H1 (cell line): ENCODE results near the gene NANOS3. TPM values are rescaled to one million over a fixed set of nuclear protein-coding genes. Genes with fewer than 3 reads are reported as not detected.

Experiments used
- CTCF ChIA-PET: fragments of 300-600 bp; sonication (Branson Sonifier 250); formaldehyde crosslinking; loops from one replicate; lab custom pipeline; 2021; ENCODE audit not compliant: partially characterized antibody; lab: Charles Lee
- POLR2A ChIA-PET: fragments of 300-600 bp; sonication (Branson Sonifier 250); formaldehyde crosslinking; loops from one replicate; lab custom pipeline; 2021; ENCODE audit warnings: inconsistent platforms; ENCODE audit not compliant: partially characterized antibody; lab: Charles Lee
- DNase-seq, 2 experiments: peaks; one replicate each; pipeline versions ENCODE4 v3.0.0 to v3.0.0-alpha.2; 2010 to 2022; ENCODE audit warnings: low spot score in 2 of 2, low read depth in 1 of 2, mixed read lengths in 1 of 2
- FAIRE-seq: peaks from 2 replicates; lab custom pipeline; 2011; peaks lifted over from hg19 to GRCh38; lab: Jason Lieb, UNC
- H2AFZ ChIP-seq: 2 replicates; pipeline ENCODE4 v1.8.1; 2012; ENCODE audit warnings: low read length, inconsistent platforms
- H2AK5ac ChIP-seq: 2 replicates; pipeline ENCODE4 v1.6.1; 2013; ENCODE audit warnings: low read depth, low read length
- H2BK120ac ChIP-seq: replicated peaks from 2 replicates; pipeline ENCODE3; 2013; ENCODE audit warnings: low read depth, low read length, inconsistent platforms
- H2BK12ac ChIP-seq: 2 replicates; pipeline ENCODE4 v1.6.1; 2013; ENCODE audit warnings: low read depth, low read length
- H2BK15ac ChIP-seq: 2 replicates; pipeline ENCODE4 v1.6.1; 2013; ENCODE audit warnings: low read length
- H2BK20ac ChIP-seq: 2 replicates; pipeline ENCODE4 v1.6.1; 2013; ENCODE audit warnings: low read length
- H2BK5ac ChIP-seq: 2 replicates; pipeline ENCODE4 v1.6.1; 2013; ENCODE audit warnings: low read depth, low read length
- H3K14ac ChIP-seq: 2 replicates; pipeline ENCODE4 v1.6.1; 2013; ENCODE audit warnings: inconsistent platforms; ENCODE audit not compliant: insufficient read length
- H3K18ac ChIP-seq: 2 replicates; pipeline ENCODE4 v1.6.1; 2013; ENCODE audit warnings: low read length; ENCODE audit errors: extremely low read depth
- H3K23ac ChIP-seq: 2 replicates; pipeline ENCODE4 v1.6.1; 2013; ENCODE audit warnings: inconsistent platforms; ENCODE audit not compliant: insufficient read length
- H3K23me2 ChIP-seq: 2 replicates; pipeline ENCODE4 v1.6.1; 2013; ENCODE audit warnings: low read depth, low read length
- H3K27ac ChIP-seq: 2 replicates; pipeline ENCODE4 v1.6.1; 2011; ENCODE audit warnings: low read depth, low read length, inconsistent platforms
- H3K27me3 ChIP-seq, 4 experiments: replicated peaks in 1 of 4; 1 replicate in 1 of 4; 2 replicates in 3 of 4; pipeline versions ENCODE4 v1.6.1 to v1.8.1; 2011 to 2013; ENCODE audit warnings: low read length in 3 of 4, mild to moderate bottlenecking in 3 of 4, inconsistent platforms in 2 of 4, mixed read lengths in 2 of 4, moderate library complexity in 1 of 4; ENCODE audit not compliant: control insufficient read depth in 3 of 4, insufficient read depth in 3 of 4; ENCODE audit errors: extremely low read depth in 1 of 4
- H3K36me3 ChIP-seq, 4 experiments: 2 replicates each; pipeline versions ENCODE4 v1.6.1 to v1.8.1; 2011 to 2013; ENCODE audit warnings: mild to moderate bottlenecking in 4 of 4, low read length in 3 of 4, moderate library complexity in 2 of 4, control low read depth in 1 of 4, inconsistent platforms in 1 of 4; ENCODE audit not compliant: insufficient read depth in 4 of 4, control insufficient read depth in 2 of 4
- H3K4ac ChIP-seq: replicated peaks from 2 replicates; pipeline ENCODE3; 2013; ENCODE audit warnings: low read length, low read depth, mixed read lengths, inconsistent platforms; ENCODE audit not compliant: insufficient read length
- H3K4me1 ChIP-seq, 4 experiments: replicated peaks in 1 of 4; 1 replicate in 1 of 4; 2 replicates in 3 of 4; pipeline versions ENCODE4 v1.6.1 to v1.8.1; 2011 to 2013; ENCODE audit warnings: low read length in 3 of 4, inconsistent platforms in 2 of 4, mixed read lengths in 1 of 4; ENCODE audit not compliant: insufficient read depth in 4 of 4, control insufficient read depth in 3 of 4
- H3K4me2 ChIP-seq, 2 experiments: 2 replicates each; pipeline versions ENCODE4 v1.6.1 to v1.8.1; 2011 to 2013; ENCODE audit warnings: low read depth in 2 of 2, low read length in 2 of 2, control low read depth in 1 of 2, inconsistent platforms in 1 of 2, mild to moderate bottlenecking in 1 of 2; ENCODE audit not compliant: insufficient read depth in 1 of 2
- H3K4me3 ChIP-seq, 4 experiments: fragments of 200-600, 300-600 bp in 1 of 4; sonication (generic), shearing (Covaris generic), sonication (Bioruptor Twin) in 1 of 4; 2 replicates each; pipeline versions ENCODE4 v1.5.1 to v1.8.1; 2011 to 2016; ENCODE audit warnings: low read length in 4 of 4, low read depth in 3 of 4, control low read depth in 2 of 4, inconsistent platforms in 2 of 4, mild to moderate bottlenecking in 2 of 4, mixed read lengths in 1 of 4, moderate library complexity in 1 of 4; ENCODE audit not compliant: insufficient read depth in 2 of 4; ENCODE audit errors: extremely low read depth in 1 of 4
- H3K56ac ChIP-seq: replicated peaks from 2 replicates; pipeline ENCODE3; 2013; ENCODE audit warnings: low read depth, mild to moderate bottlenecking, mixed read lengths, low read length, inconsistent platforms; ENCODE audit not compliant: insufficient read length
- H3K79me1 ChIP-seq: 2 replicates; pipeline ENCODE4 v1.6.1; 2013; ENCODE audit warnings: low read depth, low read length, control low read depth
- H3K79me2 ChIP-seq, 2 experiments: 2 replicates each; pipeline versions ENCODE4 v1.6.1 to v1.8.1; 2012 to 2013; ENCODE audit warnings: low read length in 2 of 2, mild to moderate bottlenecking in 2 of 2, inconsistent platforms in 1 of 2; ENCODE audit not compliant: insufficient read depth in 2 of 2, control insufficient read depth in 1 of 2
- H3K9ac ChIP-seq, 4 experiments: replicated peaks in 1 of 4; 1 replicate in 1 of 4; 2 replicates in 3 of 4; pipeline versions ENCODE4 v1.6.1 to v1.8.1; 2011 to 2013; ENCODE audit warnings: low read depth in 3 of 4, low read length in 3 of 4, control low read depth in 2 of 4, mild to moderate bottlenecking in 2 of 4, moderate library complexity in 2 of 4, inconsistent platforms in 1 of 4; ENCODE audit errors: extremely low read depth in 1 of 4
- H3K9me3 ChIP-seq, 2 experiments: 2 replicates each; pipeline versions ENCODE4 v1.6.1 to v1.8.1; 2012 to 2013; ENCODE audit warnings: mild to moderate bottlenecking in 2 of 2, moderate library complexity in 2 of 2, control low read depth in 1 of 2, inconsistent platforms in 1 of 2, low read depth in 1 of 2, low read length in 1 of 2, mixed read lengths in 1 of 2; ENCODE audit not compliant: insufficient read depth in 2 of 2
- H4K20me1 ChIP-seq, 2 experiments: replicated peaks in 1 of 2; 2 replicates each; pipeline versions ENCODE3 to v1.8.1; 2011 to 2013; ENCODE audit warnings: inconsistent platforms in 2 of 2, low read length in 2 of 2, mild to moderate bottlenecking in 1 of 2; ENCODE audit not compliant: insufficient read depth in 2 of 2, control insufficient read depth in 1 of 2
- H4K5ac ChIP-seq: 2 replicates; pipeline ENCODE4 v1.6.1; 2013; ENCODE audit warnings: low read length, low read depth, mixed read lengths, inconsistent platforms; ENCODE audit not compliant: insufficient read length
- H4K8ac ChIP-seq: 2 replicates; pipeline ENCODE4 v1.8.0; 2013; ENCODE audit warnings: mild to moderate bottlenecking, moderate library complexity, low read length, inconsistent platforms; ENCODE audit not compliant: insufficient read depth; ENCODE audit errors: extremely low read depth
- H4K91ac ChIP-seq: replicated peaks from 2 replicates; pipeline ENCODE3; 2013; ENCODE audit warnings: low read length, mixed read lengths, inconsistent platforms; ENCODE audit not compliant: insufficient read length
- EGR1 ChIP-seq: IDR thresholded peaks from 2 replicates; pipeline ENCODE4 v1.6.1; 2011; ENCODE audit warnings: low read depth, low read length, borderline replicate concordance
- EP300 ChIP-seq, 2 experiments: IDR thresholded peaks; 1 replicate in 1 of 2; 2 replicates in 1 of 2; pipeline ENCODE4 v1.6.1; 2011 to 2012; ENCODE audit warnings: low read depth in 2 of 2, low read length in 2 of 2, mild to moderate bottlenecking in 2 of 2, borderline replicate concordance in 1 of 2, inconsistent platforms in 1 of 2, moderate library complexity in 1 of 2
- GTF2F1 ChIP-seq: IDR thresholded peaks from 2 replicates; pipeline ENCODE4 v1.6.1; 2012; ENCODE audit warnings: low read depth, low read length, improper control_type of control experiment, borderline replicate concordance
- HDAC2 ChIP-seq, 2 experiments: fragments of 300-600 bp in 1 of 2; sonication (generic) in 1 of 2; IDR thresholded peaks; 2 replicates each; pipeline ENCODE4 v1.6.1; 2011 to 2012; ENCODE audit warnings: low read depth in 2 of 2, low read length in 2 of 2, mild to moderate bottlenecking in 2 of 2, moderate library complexity in 2 of 2, borderline replicate concordance in 1 of 2, inconsistent platforms in 1 of 2
- JUND ChIP-seq: IDR thresholded peaks from 2 replicates; pipeline ENCODE4 v1.6.1; 2011; ENCODE audit warnings: mild to moderate bottlenecking, improper control_type of control experiment, low read length
- KDM1A ChIP-seq: fragments of 200-600, 300-600 bp; sonication (generic); IDR thresholded peaks from 2 replicates; pipeline ENCODE4 v1.7.1; 2016; ENCODE audit warnings: mild to moderate bottlenecking, low read length, borderline replicate concordance
- MAFK ChIP-seq: IDR thresholded peaks from 2 replicates; pipeline ENCODE4 v1.6.1; 2012; ENCODE audit warnings: low read depth, mild to moderate bottlenecking, improper control_type of control experiment, low read length
- NANOG ChIP-seq: IDR thresholded peaks from 2 replicates; pipeline ENCODE4 v1.6.1; 2011; ENCODE audit warnings: low read length, low read depth, mild to moderate bottlenecking, inconsistent platforms; ENCODE audit not compliant: insufficient read depth, poor library complexity, severe bottlenecking
- POLR2A ChIP-seq, 2 experiments: IDR thresholded peaks; 1 replicate in 1 of 2; 2 replicates in 1 of 2; pipeline ENCODE4 v1.6.1; 2011; ENCODE audit warnings: low read depth in 2 of 2, low read length in 2 of 2, mild to moderate bottlenecking in 2 of 2; ENCODE audit errors: control extremely low read depth in 1 of 2
- POLR2AphosphoS5 ChIP-seq: IDR thresholded peaks from 2 replicates; pipeline ENCODE4 v1.6.1; 2011; ENCODE audit warnings: low read depth, low read length
- RBBP5 ChIP-seq: IDR thresholded peaks from 2 replicates; pipeline ENCODE4 v1.7.1; 2012; ENCODE audit warnings: low read depth, mild to moderate bottlenecking, inconsistent platforms, low read length, moderate library complexity, borderline replicate concordance
- RNF2 ChIP-seq: fragments of 200-900, 300-1000 bp; sonication (generic); IDR thresholded peaks from 2 replicates; pipeline ENCODE4 v1.7.1; 2016; ENCODE audit warnings: borderline replicate concordance, low read depth, mild to moderate bottlenecking, antibody characterized with exemption, low read length; ENCODE audit not compliant: poor library complexity, severe bottlenecking; ENCODE audit errors: missing control alignments
- SRF ChIP-seq: IDR thresholded peaks from 2 replicates; pipeline ENCODE4 v1.6.1; 2011; ENCODE audit warnings: mild to moderate bottlenecking, low read depth, low read length, moderate library complexity
- TAF1 ChIP-seq: IDR thresholded peaks from 2 replicates; pipeline ENCODE4 v1.6.1; 2011; ENCODE audit warnings: mild to moderate bottlenecking, low read depth, low read length
- WGBS, 2 experiments: shearing (Covaris generic) in 1 of 2; methylation state at CpG; one replicate each; pipeline versions ENCODE4 v1.1.6 to v1.1.7; 2013 to 2015; ENCODE audit warnings: low lambda C conversion rate in 2 of 2, mixed read lengths in 2 of 2, inconsistent platforms in 1 of 2, low coverage in 1 of 2, missing lambda C conversion rate in 1 of 2; ENCODE audit not compliant: insufficient replicate concordance in 2 of 2, insufficient coverage in 1 of 2, insufficient read length in 1 of 2; ENCODE audit errors: extremely low coverage in 1 of 2, missing lambda C conversion rate in 1 of 2; 5-methylcytosine and 5-hydroxymethylcytosine counted together
- polyA plus RNA-seq, 7 experiments: library from polyadenylated mRNA; depleted of rRNA in 3 of 7; stranded (reverse) in 5 of 7; unstranded in 2 of 7; fragments of >200 nt in 5 of 7; fragments of 200-250 nt in 2 of 7; gene quantifications; 1 replicate in 5 of 7; 2 replicates in 1 of 7; 4 replicates in 1 of 7; pipeline versions ENCODE4 v1.2.1 to v1.2.3, GENCODE V29; 2011 to 2013; ENCODE audit warnings: missing spikeins in 2 of 7, mixed read lengths in 2 of 7
- total RNA-seq: library from RNA; stranded (reverse); fragmentation: NEBNext Ultra II Directional; extraction: Animal tissue kit (Norgen Biotek cat#: 25700); gene quantifications from 2 replicates; pipeline ENCODE4 v1.2.1, GENCODE V29; 2021

The NANOS3 gene
- total and polyA plus RNA-seq, 2 of the 8 experiments (the other 6 are each of a cell fraction or from before 2014, with no cell fraction given), result 0.62 TPM; not detected in 1

- no peaks in the 10 kb centered on the region for H3K9me3 ChIP-seq
- H3K36me3 ChIP-seq, result peaks cover 2 to 23% (median 14%) of the 10 kb centered on the region in 4 experiments; a peak in 7 of 8 replicates
- H3K27me3 ChIP-seq, result no peaks in the 10 kb centered on the region
- no peak overlapping the region for H2BK5ac ChIP-seq
- CTCF ChIA-PET, result interaction anchor here (0.6 kb wide), 2 partner anchors 48 to 131 kb away, joined by 3 to 4 read pairs; no protein-coding TSS in a partner anchor
- H2AK5ac ChIP-seq, result no peak overlapping the region
- no peak overlapping the region for H4K5ac ChIP-seq
- H4K91ac ChIP-seq, result no peak overlapping the region
- H2BK20ac ChIP-seq, result no peak overlapping the region
- POLR2A ChIA-PET, result interaction anchor here (1.0 to 5.4 kb wide), 4 partner anchors 10 to 33 kb away, joined by 3 to 39 read pairs (median 4); partner anchors contain the start of gene DCAF15
- 96% methylated on average over 12 of the region's 12 CpGs; no CpG with 5 or more reads in 1 of the 2 experiments for WGBS, 2 experiments
- H4K8ac ChIP-seq, result no peak overlapping the region
- no peak overlapping the region for H2BK120ac ChIP-seq
- no peak overlapping the region for H2BK15ac ChIP-seq
- no peak overlapping the region for H3K9ac ChIP-seq
- H3K23me2 ChIP-seq, result no peaks in the 10 kb centered on the region
- no peaks in the 10 kb centered on the region for H3K79me1 ChIP-seq
- no peak overlapping the region for H3K18ac ChIP-seq
- peaks cover 0 to under 1% of the 10 kb centered on the region in 2 experiments for H4K20me1 ChIP-seq
- peaks cover 0 to 11% (median under 1%) of the 10 kb centered on the region in 4 experiments; a peak in 4 of 7 replicates for H3K4me1 ChIP-seq
- H2BK12ac ChIP-seq, result no peak overlapping the region
- no peak overlapping the region for H3K4me2 ChIP-seq
- H3K23ac ChIP-seq, result no peak overlapping the region
- no peak overlapping the region for H3K27ac ChIP-seq
- no peak overlapping the region for H3K4ac ChIP-seq
- H2AFZ ChIP-seq, result no peak overlapping the region
- no peak for DNase-seq
- no peaks in the 10 kb centered on the region for H3K79me2 ChIP-seq
- FAIRE-seq, result no peak
- no peak overlapping the region for H3K14ac ChIP-seq
- H3K4me3 ChIP-seq, result no peak overlapping the region
- H3K56ac ChIP-seq, result no peak overlapping the region
- no peak for TF ChIP-seq EP300 (IDR thresholded peaks at IDR 0.05; ENCODE audit: borderline replicate concordance in 1 of 2, low read depth in 2 of 2, low read length in 2 of 2)
- no peak for TF ChIP-seq NANOG
- no peak for TF ChIP-seq TAF1
- no peak for TF ChIP-seq MAFK
- no peak for TF ChIP-seq POLR2AphosphoS5
- TF ChIP-seq JUND, result no peak
- TF ChIP-seq RBBP5, result no peak
- no peak for TF ChIP-seq SRF
- TF ChIP-seq POLR2A (IDR thresholded peaks at IDR 0.05; ENCODE audit: control extremely low read depth in 1 of 2, low read depth in 2 of 2, low read length in 2 of 2), result no peak
- no peak for TF ChIP-seq EGR1
- no peak for TF ChIP-seq KDM1A
- TF ChIP-seq HDAC2 (IDR thresholded peaks at IDR 0.05; ENCODE audit: borderline replicate concordance in 1 of 2, low read depth in 2 of 2, low read length in 2 of 2), result no peak
- TF ChIP-seq GTF2F1, result no peak
- no peak for TF ChIP-seq RNF2
Measured at GRCh38 chr19:13929340-13929739, 52.4 kb downstream of the NANOS3 start.
